ENCODE results near the gene EDNRA. TPM values are rescaled to one million over a fixed set of nuclear protein-coding genes. Genes with fewer than 3 reads are reported as not detected.

Gene EDNRA
- total RNA-seq, 1 donor from 2014 or later: 28.3 TPM

DNA sequence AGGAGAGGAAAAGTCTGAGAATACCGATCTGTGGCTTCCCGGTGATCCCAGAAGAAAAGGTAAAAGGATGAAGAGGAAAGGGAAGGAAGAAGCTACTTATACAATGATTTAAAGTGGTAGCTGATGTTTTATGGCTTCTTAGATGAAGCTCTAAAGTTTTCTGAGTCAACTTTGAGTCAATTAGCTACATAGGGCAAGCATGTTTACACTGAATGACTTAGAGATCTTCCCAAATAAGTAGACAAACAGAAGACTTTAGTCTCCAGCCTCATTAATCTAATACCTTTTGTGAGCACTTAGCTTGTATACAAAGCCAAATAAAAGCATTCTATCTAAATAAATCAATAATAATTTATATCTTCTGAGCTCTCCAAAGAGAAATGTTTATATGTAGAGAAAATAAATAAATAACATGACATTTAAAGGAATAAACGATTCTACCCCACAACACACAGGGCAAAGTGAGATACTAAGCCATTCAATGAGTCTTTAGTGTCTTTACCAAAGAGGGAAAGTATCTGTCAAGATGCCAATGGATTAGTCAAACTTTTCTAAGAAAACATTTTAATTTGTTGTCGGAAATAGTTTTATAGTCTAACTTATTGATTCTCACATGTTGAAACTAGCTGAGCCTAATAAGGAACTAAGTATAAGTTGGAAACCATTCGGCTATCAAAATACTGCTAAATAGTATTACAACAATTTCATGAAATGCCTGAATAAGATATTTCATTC lies 90.3 kb downstream of the EDNRA start:
- Histone ChIP-seq H3K4me3 (no peak overlapping the region), H3K4me1 (no peaks in the 10 kb centered on the region), H3K36me3 (no peaks in the 10 kb centered on the region), H3K27ac (no peak overlapping the region), H3K27me3 (no peaks in the 10 kb centered on the region), H3K9me3 (no peaks in the 10 kb centered on the region)
- TF ChIP-seq CTCF (IDR thresholded peaks at IDR 0.05): no peak
- ATAC-seq (no peak), DNase-seq (no peak)
- intact Hi-C loops (cut with DNase I): no loop called here

GRCh38 chr4:147576084-147576483 lies 95.2 kb downstream of the EDNRA start:
- no peaks in the 10 kb centered on the region for H3K9me3 ChIP-seq
- no peak for TF ChIP-seq CTCF (IDR thresholded peaks at IDR 0.05)
- DNase-seq (no peak), ATAC-seq (no peak)
- H3K27me3 ChIP-seq: no peaks in the 10 kb centered on the region
- no peaks in the 10 kb centered on the region for H3K4me1 ChIP-seq
- H3K4me3 ChIP-seq: no peak overlapping the region
- no peak overlapping the region for H3K27ac ChIP-seq
- H3K36me3 ChIP-seq: no peaks in the 10 kb centered on the region
- intact Hi-C loops (cut with DNase I): no loop called here

- Histone ChIP-seq H3K9me3 (no peaks in the 10 kb centered on the region), H3K27ac (no peak overlapping the region), H3K4me3 (no peak overlapping the region), H3K4me1 (no peaks in the 10 kb centered on the region), H3K27me3 (no peaks in the 10 kb centered on the region), H3K36me3 (no peaks in the 10 kb centered on the region)
- TF ChIP-seq CTCF (IDR thresholded peaks at IDR 0.05): no peak
- DNase-seq: no peak
- intact Hi-C loops (cut with DNase I): no loop called here
- no peak for ATAC-seq
Observed at GRCh38 chr4:147578051-147578476, 97.2 kb downstream of the EDNRA start.

- Histone ChIP-seq H3K27me3 (no peaks in the 10 kb centered on the region), H3K27ac (no peak overlapping the region), H3K4me1 (no peaks in the 10 kb centered on the region), H3K4me3 (no peak overlapping the region), H3K36me3 (no peaks in the 10 kb centered on the region), H3K9me3 (no peaks in the 10 kb centered on the region)
- no peak for TF ChIP-seq CTCF (IDR thresholded peaks at IDR 0.05)
- DNase-seq (no peak), ATAC-seq (no peak)
- intact Hi-C loops (cut with DNase I): no loop called here
Observed at GRCh38 chr4:147578593-147578992, 97.7 kb downstream of the EDNRA start.

GRCh38 chr4:147580396-147580795 lies 99.5 kb downstream of the EDNRA start:
- Histone ChIP-seq H3K4me3 (no peak overlapping the region), H3K36me3 (no peaks in the 10 kb centered on the region), H3K27ac (no peak overlapping the region), H3K4me1 (no peaks in the 10 kb centered on the region), H3K9me3 (no peaks in the 10 kb centered on the region), H3K27me3 (no peaks in the 10 kb centered on the region)
- intact Hi-C loops (cut with DNase I): loop anchor here (10.0 kb wide), 1 partner anchor 566 kb away; no protein-coding TSS in a partner anchor
- no peak for TF ChIP-seq CTCF (IDR thresholded peaks at IDR 0.05)
- ATAC-seq: no peak
- DNase-seq: no peak
